H9 (cell line): ENCODE measurements around the gene FAM162A. TPM values are rescaled to one million over a fixed set of nuclear protein-coding genes. Genes with fewer than 3 reads are reported as not detected.

ENCODE experiments used
- DNase-seq: peaks from one replicate; pipeline ENCODE4 v3.0.0-alpha.2; 2017
- H2AFZ ChIP-seq: one replicate; pipeline ENCODE4 v1.6.1; 2013; ENCODE audit warnings: mild to moderate bottlenecking, low read length, control low read depth, moderate library complexity
- H2AK5ac ChIP-seq: 2 replicates; pipeline ENCODE4 v1.6.1; 2013; ENCODE audit warnings: low read length, control low read depth, mixed read lengths; ENCODE audit not compliant: insufficient read length
- H2BK120ac ChIP-seq: one replicate; pipeline ENCODE4 v1.6.1; 2013; ENCODE audit warnings: low read depth, mild to moderate bottlenecking, low read length, control low read depth, inconsistent platforms; ENCODE audit not compliant: poor library complexity, severe bottlenecking
- H2BK12ac ChIP-seq: 2 replicates; pipeline ENCODE4 v1.6.1; 2013; ENCODE audit warnings: low read length, control low read depth, mixed read lengths, low read depth; ENCODE audit not compliant: insufficient read length
- H2BK15ac ChIP-seq: 2 replicates; pipeline ENCODE4 v1.6.1; 2013; ENCODE audit warnings: low read depth, low read length, control low read depth
- H2BK20ac ChIP-seq: one replicate; pipeline ENCODE4 v1.6.1; 2013; ENCODE audit warnings: low read depth, mild to moderate bottlenecking, low read length, control low read depth, inconsistent platforms; ENCODE audit not compliant: poor library complexity, severe bottlenecking
- H2BK5ac ChIP-seq: 2 replicates; pipeline ENCODE4 v1.6.1; 2013; ENCODE audit warnings: low read length, control low read depth, mixed read lengths; ENCODE audit not compliant: insufficient read length
- H3K14ac ChIP-seq: 2 replicates; pipeline ENCODE4 v1.6.1; 2013; ENCODE audit warnings: low read length, control low read depth; ENCODE audit not compliant: insufficient read depth
- H3K18ac ChIP-seq: 2 replicates; pipeline ENCODE4 v1.6.1; 2013; ENCODE audit warnings: low read depth, mild to moderate bottlenecking, mixed read lengths, low read length, control low read depth; ENCODE audit not compliant: insufficient read length
- H3K23ac ChIP-seq: 2 replicates; pipeline ENCODE4 v1.6.1; 2013; ENCODE audit warnings: low read length, control low read depth, mixed read lengths, low read depth; ENCODE audit not compliant: insufficient read length
- H3K23me2 ChIP-seq: 2 replicates; pipeline ENCODE4 v1.6.1; 2013; ENCODE audit warnings: low read depth, mild to moderate bottlenecking, mixed read lengths, low read length, control low read depth; ENCODE audit not compliant: insufficient read length, poor library complexity, severe bottlenecking
- H3K27ac ChIP-seq: 2 replicates; pipeline ENCODE4 v1.5.1; 2013; ENCODE audit warnings: low read length, control low read depth, mixed read lengths, low read depth; ENCODE audit not compliant: insufficient read length
- H3K27me3 ChIP-seq: 2 replicates; pipeline ENCODE4 v1.6.1; 2013; ENCODE audit warnings: low read length, control low read depth, inconsistent platforms; ENCODE audit not compliant: insufficient read depth
- H3K4ac ChIP-seq: 2 replicates; pipeline ENCODE4 v1.6.1; 2013; ENCODE audit warnings: low read depth, mild to moderate bottlenecking, control low read depth, inconsistent platforms, low read length, moderate library complexity
- H3K4me1 ChIP-seq: 2 replicates; pipeline ENCODE4 v1.6.1; 2013; ENCODE audit warnings: low read length, control low read depth, inconsistent platforms; ENCODE audit not compliant: insufficient read depth
- H3K4me2 ChIP-seq: 2 replicates; pipeline ENCODE4 v1.6.1; 2013; ENCODE audit warnings: low read length, control low read depth, mixed read lengths; ENCODE audit not compliant: insufficient read length, insufficient read depth
- H3K56ac ChIP-seq: 2 replicates; pipeline ENCODE4 v1.6.1; 2013; ENCODE audit warnings: low read depth, mild to moderate bottlenecking, mixed read lengths, low read length, control low read depth; ENCODE audit not compliant: insufficient read length
- H3K79me1 ChIP-seq: 2 replicates; pipeline ENCODE4 v1.6.1; 2013; ENCODE audit warnings: low read depth, mild to moderate bottlenecking, moderate library complexity, low read length, control low read depth, inconsistent platforms; ENCODE audit not compliant: insufficient read depth, poor library complexity, severe bottlenecking
- H3K79me2 ChIP-seq: 2 replicates; pipeline ENCODE4 v1.6.1; 2013; ENCODE audit warnings: low read length, control low read depth, inconsistent platforms; ENCODE audit not compliant: insufficient read depth
- H3K9ac ChIP-seq: 2 replicates; pipeline ENCODE4 v1.6.1; 2013; ENCODE audit warnings: low read length, control low read depth, mixed read lengths; ENCODE audit not compliant: insufficient read length; ENCODE audit errors: extremely low read depth
- H3K9me3 ChIP-seq: one replicate; pipeline ENCODE4 v1.6.1; 2013; ENCODE audit warnings: low read depth, low read length, inconsistent platforms; ENCODE audit not compliant: control insufficient read depth
- H3T11ph ChIP-seq: one replicate; pipeline ENCODE4 v1.6.1; 2013; ENCODE audit warnings: mild to moderate bottlenecking, low read length, control low read depth, inconsistent platforms
- H4K20me1 ChIP-seq: one replicate; pipeline ENCODE4 v1.6.1; 2013; ENCODE audit not compliant: control insufficient read depth, insufficient read length, insufficient read depth
- H4K5ac ChIP-seq: 2 replicates; pipeline ENCODE4 v1.6.1; 2013; ENCODE audit warnings: low read depth, mild to moderate bottlenecking, mixed read lengths, low read length, control low read depth; ENCODE audit not compliant: insufficient read length
- H4K8ac ChIP-seq: replicated peaks from 2 replicates; pipeline ENCODE4 v1.6.1; 2013; ENCODE audit warnings: low read length, control low read depth, mixed read lengths, low read depth; ENCODE audit not compliant: insufficient read length
- H4K91ac ChIP-seq: 2 replicates; pipeline ENCODE4 v1.6.1; 2013; ENCODE audit warnings: low read depth, mild to moderate bottlenecking, moderate library complexity, mixed read lengths, low read length, control low read depth; ENCODE audit not compliant: insufficient read length
- H3K27ac Mint-ChIP-seq, 3 experiments: 2 replicates in 2 of 3; 3 replicates in 1 of 3; pipeline ENCODE4 v1.8.0; 2020 to 2021; ENCODE audit warnings: mixed read lengths in 3 of 3, mild to moderate bottlenecking in 1 of 3, moderate library complexity in 1 of 3
- H3K27me3 Mint-ChIP-seq: 2 replicates; pipeline ENCODE4 v1.8.0; 2021; ENCODE audit warnings: low read depth, mild to moderate bottlenecking, moderate library complexity, mixed read lengths
- H3K36me3 Mint-ChIP-seq, 3 experiments: 2 replicates in 2 of 3; 3 replicates in 1 of 3; pipeline ENCODE4 v1.8.0; 2020 to 2021; ENCODE audit warnings: low read depth in 3 of 3, mixed read lengths in 3 of 3; ENCODE audit not compliant: insufficient read depth in 1 of 3
- H3K4me1 Mint-ChIP-seq, 2 experiments: 2 replicates each; pipeline ENCODE4 v1.8.0; 2020; ENCODE audit warnings: mixed read lengths in 2 of 2
- H3K4me3 Mint-ChIP-seq, 2 experiments: 2 replicates in 1 of 2; 3 replicates in 1 of 2; pipeline ENCODE4 v1.8.0; 2020 to 2021; ENCODE audit warnings: mild to moderate bottlenecking in 2 of 2, mixed read lengths in 2 of 2, moderate library complexity in 1 of 2
- H3K9me3 Mint-ChIP-seq, 2 experiments: 2 replicates in 1 of 2; 3 replicates in 1 of 2; pipeline ENCODE4 v1.8.0; 2020; ENCODE audit warnings: mild to moderate bottlenecking in 2 of 2, mixed read lengths in 2 of 2, moderate library complexity in 1 of 2
- WGBS: extraction: QIAGEN DNeasy Blood & Tissue Kit; methylation state at CpG from one replicate; pipeline ENCODE4 v1.1.7; 2013; ENCODE audit warnings: missing lambda C conversion rate, low lambda C conversion rate, mixed read lengths; ENCODE audit not compliant: insufficient read length; ENCODE audit errors: extremely low coverage; 5-methylcytosine and 5-hydroxymethylcytosine counted together
- total RNA-seq: library from RNA; stranded (reverse); gene quantifications from 2 replicates; pipeline ENCODE4 v1.2.1, GENCODE V29; 2021
- TF ChIP-seq, protein P1 (sequence below): fragments of 200-600 bp; sonication (generic); conservative IDR thresholded peaks from 3 replicates; pipeline ENCODE4 v1.8.0; 2021; ENCODE audit warnings: antibody characterized with exemption, mild to moderate bottlenecking

FAM162A gene
- total RNA-seq, 1 experiment from 2014 or later: 78.5 TPM

DNA sequence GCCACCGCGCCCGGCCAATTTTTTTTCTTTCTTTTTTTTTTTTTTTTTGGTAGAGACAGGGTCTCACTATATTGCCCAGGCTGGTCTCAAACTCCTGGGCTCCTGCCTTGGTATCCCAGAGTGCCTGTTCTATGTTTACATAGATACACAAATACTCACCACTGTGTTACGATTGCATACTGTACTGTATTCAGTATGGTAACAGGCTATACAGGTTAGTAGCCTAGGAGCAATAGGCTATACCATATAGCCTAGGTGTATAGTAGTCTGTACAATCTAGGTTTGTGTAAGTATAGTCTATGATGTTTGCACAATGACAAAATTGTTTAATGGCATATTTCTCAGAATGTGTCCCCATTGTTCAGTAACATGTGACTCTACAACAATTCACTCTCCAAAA is 32.4 kb upstream of the FAM162A start:
- no peak overlapping the region for H2AK5ac ChIP-seq
- no peaks in the 10 kb centered on the region for H3K79me1 ChIP-seq
- no peaks in the 10 kb centered on the region for H3K4me1 ChIP-seq
- no peak overlapping the region for H3K14ac ChIP-seq
- no peak overlapping the region for H2BK5ac ChIP-seq
- no peak overlapping the region for H3T11ph ChIP-seq
- Mint-ChIP-seq H3K27ac (no peak overlapping the region), H3K4me3 (no peak overlapping the region), H3K36me3 (no peaks in the 10 kb centered on the region; a peak in 1 of 7 replicates), H3K27me3 (no peaks in the 10 kb centered on the region), H3K4me1 (no peaks in the 10 kb centered on the region), H3K9me3 (peaks cover 0 to 6% of the 10 kb centered on the region in 2 experiments; a peak in 3 of 5 replicates)
- no peak overlapping the region for H3K9ac ChIP-seq
- no peak for DNase-seq
- H4K8ac ChIP-seq: no peak overlapping the region
- no peak overlapping the region for H2BK20ac ChIP-seq
- no peaks in the 10 kb centered on the region for H3K23me2 ChIP-seq
- H3K4ac ChIP-seq: no peak overlapping the region
- no peak overlapping the region for H3K18ac ChIP-seq
- H4K5ac ChIP-seq: no peak overlapping the region
- H4K20me1 ChIP-seq: no peaks in the 10 kb centered on the region
- no peak overlapping the region for H4K91ac ChIP-seq
- TF ChIP-seq, protein P1, sequence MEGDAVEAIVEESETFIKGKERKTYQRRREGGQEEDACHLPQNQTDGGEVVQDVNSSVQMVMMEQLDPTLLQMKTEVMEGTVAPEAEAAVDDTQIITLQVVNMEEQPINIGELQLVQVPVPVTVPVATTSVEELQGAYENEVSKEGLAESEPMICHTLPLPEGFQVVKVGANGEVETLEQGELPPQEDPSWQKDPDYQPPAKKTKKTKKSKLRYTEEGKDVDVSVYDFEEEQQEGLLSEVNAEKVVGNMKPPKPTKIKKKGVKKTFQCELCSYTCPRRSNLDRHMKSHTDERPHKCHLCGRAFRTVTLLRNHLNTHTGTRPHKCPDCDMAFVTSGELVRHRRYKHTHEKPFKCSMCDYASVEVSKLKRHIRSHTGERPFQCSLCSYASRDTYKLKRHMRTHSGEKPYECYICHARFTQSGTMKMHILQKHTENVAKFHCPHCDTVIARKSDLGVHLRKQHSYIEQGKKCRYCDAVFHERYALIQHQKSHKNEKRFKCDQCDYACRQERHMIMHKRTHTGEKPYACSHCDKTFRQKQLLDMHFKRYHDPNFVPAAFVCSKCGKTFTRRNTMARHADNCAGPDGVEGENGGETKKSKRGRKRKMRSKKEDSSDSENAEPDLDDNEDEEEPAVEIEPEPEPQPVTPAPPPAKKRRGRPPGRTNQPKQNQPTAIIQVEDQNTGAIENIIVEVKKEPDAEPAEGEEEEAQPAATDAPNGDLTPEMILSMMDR: no peak
- H2BK12ac ChIP-seq: no peak overlapping the region
- no peak overlapping the region for H3K27ac ChIP-seq
- H3K27me3 ChIP-seq: no peaks in the 10 kb centered on the region
- H2BK120ac ChIP-seq: no peak overlapping the region
- no peak overlapping the region for H3K23ac ChIP-seq
- H3K56ac ChIP-seq: no peak overlapping the region
- no peak overlapping the region for H2AFZ ChIP-seq
- H3K4me2 ChIP-seq: no peak overlapping the region
- no peak overlapping the region for H2BK15ac ChIP-seq
- H3K79me2 ChIP-seq: no peaks in the 10 kb centered on the region
- no peaks in the 10 kb centered on the region for H3K9me3 ChIP-seq
- no CpG with 5 or more reads among the region's 4 CpGs for WGBS
